Liver (tissue), 9 donors: ENCODE results near the gene MBD6. TPM values are rescaled to one million over a fixed set of nuclear protein-coding genes. Genes with fewer than 3 reads are reported as not detected.

ENCODE experiments used
- DNase-seq: peaks from one replicate; pipeline ENCODE4 v3.0.0-alpha.2; 2017; ENCODE audit warnings: low spot score
- H3K27ac ChIP-seq, 2 donors: one replicate each; pipeline ENCODE4 v1.7.0; 2013; ENCODE audit warnings: inconsistent platforms in 2 of 2, low read length in 2 of 2, control low read depth in 1 of 2, low read depth in 1 of 2, mild to moderate bottlenecking in 1 of 2
- H3K27me3 ChIP-seq, 4 donors: one replicate each; pipeline versions ENCODE4 v1.6.1 to v1.7.0; 2013; ENCODE audit warnings: low read length in 3 of 4, inconsistent platforms in 1 of 4, mild to moderate bottlenecking in 1 of 4, moderate library complexity in 1 of 4; ENCODE audit not compliant: control insufficient read depth in 4 of 4, insufficient read depth in 4 of 4
- H3K36me3 ChIP-seq, 4 donors: one replicate each; pipeline versions ENCODE4 v1.6.1 to v1.7.0; 2013; ENCODE audit warnings: low read length in 3 of 4, mild to moderate bottlenecking in 3 of 4, low read depth in 1 of 4, moderate library complexity in 1 of 4; ENCODE audit not compliant: control insufficient read depth in 4 of 4, insufficient read depth in 3 of 4
- H3K4me1 ChIP-seq, 4 donors: one replicate each; pipeline versions ENCODE4 v1.6.1 to v1.7.0; 2013; ENCODE audit warnings: low read length in 3 of 4, mild to moderate bottlenecking in 3 of 4, moderate library complexity in 1 of 4; ENCODE audit not compliant: control insufficient read depth in 4 of 4, insufficient read depth in 4 of 4
- H3K4me3 ChIP-seq, 3 donors: one replicate each; pipeline versions ENCODE4 v1.6.1 to v1.7.0; 2013; ENCODE audit warnings: low read length in 3 of 3, control low read depth in 1 of 3, low read depth in 1 of 3, mild to moderate bottlenecking in 1 of 3
- H3K9ac ChIP-seq, 2 donors: one replicate each; pipeline ENCODE4 v1.7.0; 2013; ENCODE audit warnings: low read length in 2 of 2, mild to moderate bottlenecking in 2 of 2, moderate library complexity in 2 of 2, control low read depth in 1 of 2, low read depth in 1 of 2
- H3K9me3 ChIP-seq, 4 donors: one replicate each; pipeline versions ENCODE4 v1.6.1 to v1.7.0; 2013; ENCODE audit warnings: low read length in 3 of 4; ENCODE audit not compliant: control insufficient read depth in 4 of 4
- ATF3 ChIP-seq: IDR thresholded peaks from 2 replicates; pipeline ENCODE4 v1.6.1; 2016; ENCODE audit warnings: antibody characterized with exemption
- CTCF ChIP-seq: fragments of 150-350 bp; IDR thresholded peaks from 2 replicates; pipeline ENCODE4 v1.5.1; 2017; ENCODE audit warnings: improper control_type of control experiment, low read depth, low read length; ENCODE audit not compliant: missing input control
- EGR1 ChIP-seq, 2 donors: IDR thresholded peaks; 2 replicates each; pipeline ENCODE4 v1.6.1; 2016 to 2018; ENCODE audit warnings: antibody characterized with exemption in 2 of 2, low read depth in 2 of 2
- FOXA1 ChIP-seq: IDR thresholded peaks from 2 replicates; pipeline ENCODE4 v1.6.1; 2016; ENCODE audit warnings: antibody characterized with exemption
- FOXA2 ChIP-seq: IDR thresholded peaks from 2 replicates; pipeline ENCODE4 v1.6.1; 2016; ENCODE audit warnings: antibody characterized with exemption
- HNF4A ChIP-seq, 2 donors: conservative IDR thresholded peaks; 2 replicates each; pipeline ENCODE4 v1.6.1; 2016; ENCODE audit warnings: antibody characterized with exemption in 2 of 2, mild to moderate bottlenecking in 2 of 2
- HNF4G ChIP-seq: IDR thresholded peaks from 2 replicates; pipeline ENCODE4 v1.6.1; 2016; ENCODE audit warnings: antibody characterized with exemption
- MAX ChIP-seq: IDR thresholded peaks from 2 replicates; pipeline ENCODE4 v1.6.1; 2016; ENCODE audit warnings: antibody characterized with exemption
- NR2F2 ChIP-seq: IDR thresholded peaks from 2 replicates; pipeline ENCODE4 v1.6.1; 2016; ENCODE audit warnings: antibody characterized with exemption
- RXRA ChIP-seq, 2 donors: IDR thresholded peaks; 2 replicates each; pipeline ENCODE4 v1.6.1; 2017 to 2018; ENCODE audit warnings: antibody characterized with exemption in 2 of 2, mild to moderate bottlenecking in 1 of 2
- SP1 ChIP-seq: IDR thresholded peaks from 2 replicates; pipeline ENCODE4 v1.6.1; 2018; ENCODE audit warnings: antibody characterized with exemption, mild to moderate bottlenecking
- TAF1 ChIP-seq: conservative IDR thresholded peaks from 2 replicates; pipeline ENCODE4 v1.6.1; 2016; ENCODE audit warnings: antibody characterized with exemption, mild to moderate bottlenecking
- YY1 ChIP-seq: IDR thresholded peaks from 2 replicates; pipeline ENCODE4 v1.6.1; 2016; ENCODE audit warnings: antibody characterized with exemption, mild to moderate bottlenecking
- ZBTB33 ChIP-seq: IDR thresholded peaks from 2 replicates; pipeline ENCODE4 v1.6.1; 2016; ENCODE audit warnings: antibody characterized with exemption
- WGBS: extraction: QIAGEN DNeasy Blood & Tissue Kit; methylation state at CpG from one replicate; pipeline ENCODE4 v1.1.7; 2013; 5-methylcytosine and 5-hydroxymethylcytosine counted together
- polyA plus RNA-seq, 2 donors: library from polyadenylated mRNA; stranded (reverse) in 1 of 2; unstranded in 1 of 2; fragments of 200-250 nt in 1 of 2; fragments of >200 nt in 1 of 2; fragmentation: Nextera tagmentation in 1 of 2; extraction: Ambion mirVana in 1 of 2; gene quantifications; one replicate each; pipeline versions ENCODE4 v1.2.1 to v1.2.3, GENCODE V29; 2013 to 2015
- total RNA-seq, 2 donors: library from RNA; depleted of rRNA; stranded (reverse); fragments of >200 nt; gene quantifications; one replicate each; pipeline ENCODE4 v1.2.3, GENCODE V29; 2014
- donor health status: healthy.
- donor health status: healthy.
- donor health status: healthy.
- donor health status: healthy.
- donor health status: healthy.

The MBD6 gene
- total and polyA plus RNA-seq, 4 donors, result 9.9 to 20.2 (median 14.9) TPM

GRCh38 chr12:57552835-57553313 lies 30.2 kb downstream of the MBD6 start:
- H3K27ac ChIP-seq, result no peak overlapping the region
- no peak overlapping the region for H3K4me3 ChIP-seq
- DNase-seq, result no peak
- TF ChIP-seq RXRA (IDR thresholded peaks at IDR 0.05) (no peak), ATF3 (no peak), HNF4G (no peak), YY1 (no peak), EGR1 (IDR thresholded peaks at IDR 0.05; ENCODE audit: low read depth in 2 of 2) (no peak), HNF4A (conservative IDR thresholded peaks at IDR 0.05) (no peak), SP1 (no peak), FOXA1 (no peak)
- peaks cover 0 to 12% (median 2%) of the 10 kb centered on the region in 4 donors for H3K27me3 ChIP-seq
- no peak overlapping the region for H3K9ac ChIP-seq
- 60% methylated on average over 6 of the region's 6 CpGs for WGBS
- no peaks in the 10 kb centered on the region for H3K9me3 ChIP-seq
- H3K36me3 ChIP-seq, result no peaks in the 10 kb centered on the region
- peaks cover 0 to 4% (median 2%) of the 10 kb centered on the region in 4 donors for H3K4me1 ChIP-seq

GRCh38 chr12:57553343-57554202 lies 30.9 kb downstream of the MBD6 start:
- Histone ChIP-seq H3K9ac (no peak overlapping the region), H3K27me3 (peaks cover 0 to 12% (median 2%) of the 10 kb centered on the region in 4 donors), H3K27ac (no peak overlapping the region), H3K4me3 (no peak overlapping the region), H3K4me1 (peaks cover 0 to 4% (median 2%) of the 10 kb centered on the region in 4 donors), H3K36me3 (no peaks in the 10 kb centered on the region), H3K9me3 (no peaks in the 10 kb centered on the region)
- no peak for TF ChIP-seq MAX
- no peak for DNase-seq
- 73% methylated on average over 7 of the region's 7 CpGs for WGBS

GRCh38 chr12:57554453-57554852 lies 31.8 kb downstream of the MBD6 start:
- no peaks in the 10 kb centered on the region for H3K36me3 ChIP-seq
- H3K27ac ChIP-seq, result no peak overlapping the region
- H3K4me1 ChIP-seq, result peaks cover 0 to 4% (median 2%) of the 10 kb centered on the region in 4 donors
- 96% methylated on average over 2 of the region's 2 CpGs for WGBS
- TF ChIP-seq ATF3, result no peak
- no peak for TF ChIP-seq FOXA2
- no peak for TF ChIP-seq EGR1 (IDR thresholded peaks at IDR 0.05; ENCODE audit: low read depth in 2 of 2)
- no peak for TF ChIP-seq ZBTB33
- no peak for TF ChIP-seq NR2F2
- no peak for TF ChIP-seq CTCF
- TF ChIP-seq YY1, result no peak
- TF ChIP-seq RXRA (IDR thresholded peaks at IDR 0.05), result no peak
- no peak for TF ChIP-seq TAF1
- TF ChIP-seq HNF4A (conservative IDR thresholded peaks at IDR 0.05), result no peak
- TF ChIP-seq SP1, result no peak
- no peak overlapping the region for H3K4me3 ChIP-seq
- DNase-seq, result no peak
- H3K9me3 ChIP-seq, result no peaks in the 10 kb centered on the region
- peaks cover 0 to 7% (median 0%) of the 10 kb centered on the region in 4 donors for H3K27me3 ChIP-seq
- H3K9ac ChIP-seq, result no peak overlapping the region
